Bronchial epithelial cell (primary cell): ENCODE data around the gene ZNF25. TPM values are rescaled to one million over a fixed set of nuclear protein-coding genes. Genes with fewer than 3 reads are reported as not detected.
"Not testable (repeated sequence)": the region's sequence is repeated elsewhere in the genome, so short reads cannot be mapped to it uniquely, and the experiment has no call there.

Source experiments
- DNase-seq: peaks from one replicate; pipeline ENCODE4 v3.0.0-alpha.2; 2010; ENCODE audit warnings: low read depth
- FAIRE-seq: peaks from 2 replicates; lab custom pipeline; 2011; peaks lifted over from hg19 to GRCh38; lab: Jason Lieb, UNC
- H3K27me3 ChIP-seq: 2 replicates; pipeline ENCODE4 v1.5.1; 2011; ENCODE audit warnings: low read length; ENCODE audit not compliant: control insufficient read depth, insufficient read depth
- H3K36me3 ChIP-seq: 2 replicates; pipeline ENCODE4 v1.5.1; 2011; ENCODE audit warnings: low read length; ENCODE audit not compliant: control insufficient read depth, insufficient read depth
- H3K4me3 ChIP-seq: 2 replicates; pipeline ENCODE4 v1.5.1; 2011; ENCODE audit warnings: mild to moderate bottlenecking, low read depth, low read length, control low read depth
- total RNA-seq: library from RNA; depleted of rRNA; stranded (reverse); fragments of >200 nt; gene quantifications from 2 replicates; pipeline ENCODE4 v1.2.1, GENCODE V29; 2014
- TF ChIP-seq, protein P1 (sequence below): IDR thresholded peaks from 2 replicates; pipeline ENCODE4 v1.5.1; 2011; ENCODE audit warnings: mild to moderate bottlenecking, moderate library complexity, low read length, control low read depth, inconsistent platforms; ENCODE audit not compliant: insufficient read depth, severe bottlenecking

ZNF25 gene
- total RNA-seq, 1 donor from 2014 or later, result 5.8 TPM

DNA sequence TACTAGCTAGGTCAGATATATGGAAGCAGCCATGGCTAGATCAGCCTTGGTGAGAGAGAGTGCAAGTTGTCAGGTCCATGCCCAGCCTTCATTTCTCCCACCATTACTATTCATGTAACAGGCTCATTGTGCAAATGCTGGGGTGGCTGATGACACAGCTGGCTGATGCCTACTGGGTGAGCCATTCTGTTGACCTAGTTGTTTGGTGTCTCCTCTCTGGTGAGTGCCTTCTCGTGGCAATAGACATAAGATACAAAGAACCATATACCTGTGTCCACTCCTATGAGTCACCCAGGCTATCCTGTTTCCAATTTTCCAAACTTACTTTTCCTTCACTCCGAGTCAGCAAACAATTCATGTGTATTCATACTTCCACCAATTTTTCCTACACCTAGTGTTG lies 46.0 kb downstream of the ZNF25 start:
- DNase-seq (peak; percentile 6), FAIRE-seq (no peak)
- Histone ChIP-seq H3K36me3 (no peaks in the 10 kb centered on the region), H3K27me3 (no peaks in the 10 kb centered on the region), H3K4me3 (no peak overlapping the region)
- TF ChIP-seq, protein P1, sequence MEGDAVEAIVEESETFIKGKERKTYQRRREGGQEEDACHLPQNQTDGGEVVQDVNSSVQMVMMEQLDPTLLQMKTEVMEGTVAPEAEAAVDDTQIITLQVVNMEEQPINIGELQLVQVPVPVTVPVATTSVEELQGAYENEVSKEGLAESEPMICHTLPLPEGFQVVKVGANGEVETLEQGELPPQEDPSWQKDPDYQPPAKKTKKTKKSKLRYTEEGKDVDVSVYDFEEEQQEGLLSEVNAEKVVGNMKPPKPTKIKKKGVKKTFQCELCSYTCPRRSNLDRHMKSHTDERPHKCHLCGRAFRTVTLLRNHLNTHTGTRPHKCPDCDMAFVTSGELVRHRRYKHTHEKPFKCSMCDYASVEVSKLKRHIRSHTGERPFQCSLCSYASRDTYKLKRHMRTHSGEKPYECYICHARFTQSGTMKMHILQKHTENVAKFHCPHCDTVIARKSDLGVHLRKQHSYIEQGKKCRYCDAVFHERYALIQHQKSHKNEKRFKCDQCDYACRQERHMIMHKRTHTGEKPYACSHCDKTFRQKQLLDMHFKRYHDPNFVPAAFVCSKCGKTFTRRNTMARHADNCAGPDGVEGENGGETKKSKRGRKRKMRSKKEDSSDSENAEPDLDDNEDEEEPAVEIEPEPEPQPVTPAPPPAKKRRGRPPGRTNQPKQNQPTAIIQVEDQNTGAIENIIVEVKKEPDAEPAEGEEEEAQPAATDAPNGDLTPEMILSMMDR, result no peak

- not testable (repeated sequence) for FAIRE-seq, H3K36me3 ChIP-seq, DNase-seq, H3K4me3 ChIP-seq, H3K27me3 ChIP-seq
Measured at GRCh38 chr10:37908165-37908564, 68.3 kb downstream of the ZNF25 start.

GRCh38 chr10:37906382-37906781 lies 70.1 kb downstream of the ZNF25 start:
- H3K36me3 ChIP-seq, result no peaks in the 10 kb centered on the region
- DNase-seq (no peak), FAIRE-seq (no peak)
- H3K4me3 ChIP-seq, result no peak overlapping the region
- TF ChIP-seq, protein P1, result no peak
- H3K27me3 ChIP-seq, result no peaks in the 10 kb centered on the region

Other genes with a start within 250 kb of the ZNF25 start
- 6.1 and 8.1 TPM in 2 replicates for gene ZNF248, start 119.0 kb downstream of the ZNF25 start, total RNA-seq
- gene ZNF33A, start 34.0 kb upstream of the ZNF25 start, total RNA-seq, result 17.8 and 21.3 TPM in 2 replicates
- gene ZNF37A, start 117.7 kb upstream of the ZNF25 start, total RNA-seq, result 12.1 and 14.6 TPM in 2 replicates